GM12874 (cell line): ENCODE measurements around the gene S100A10.

Source experiments
- CTCF ChIP-seq: IDR thresholded peaks from 2 replicates; pipeline ENCODE4 v1.5.1; 2011; ENCODE audit warnings: low read depth, mild to moderate bottlenecking, control low read depth, low read length, moderate library complexity; ENCODE audit not compliant: insufficient read depth

Gene S100A10

GRCh38 chr1:151991663-151992302 is 1.9 kb downstream of the S100A10 start:
- no peak for TF ChIP-seq CTCF

DNA sequence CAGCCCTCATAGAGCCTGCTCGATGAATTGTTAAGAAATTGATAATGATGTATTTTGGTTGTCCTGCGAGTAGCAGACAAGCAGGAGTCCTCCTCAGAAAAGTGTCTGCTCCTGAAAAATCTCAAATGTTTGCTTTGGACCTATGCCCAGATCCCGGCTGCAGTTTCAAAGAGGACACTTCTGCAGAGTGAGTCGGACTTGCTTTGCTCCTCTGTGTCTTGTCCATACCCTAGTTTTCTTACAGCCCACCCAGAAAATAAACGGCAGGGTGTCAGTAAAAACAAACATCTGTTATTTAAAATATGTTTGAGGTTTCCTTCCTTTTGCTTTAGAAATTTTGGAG is 2.8 kb downstream of the S100A10 start:
- TF ChIP-seq CTCF, result no peak

GRCh38 chr1:151990058-151990855 is 3.4 kb downstream of the S100A10 start:
- TF ChIP-seq CTCF, result no peak

DNA sequence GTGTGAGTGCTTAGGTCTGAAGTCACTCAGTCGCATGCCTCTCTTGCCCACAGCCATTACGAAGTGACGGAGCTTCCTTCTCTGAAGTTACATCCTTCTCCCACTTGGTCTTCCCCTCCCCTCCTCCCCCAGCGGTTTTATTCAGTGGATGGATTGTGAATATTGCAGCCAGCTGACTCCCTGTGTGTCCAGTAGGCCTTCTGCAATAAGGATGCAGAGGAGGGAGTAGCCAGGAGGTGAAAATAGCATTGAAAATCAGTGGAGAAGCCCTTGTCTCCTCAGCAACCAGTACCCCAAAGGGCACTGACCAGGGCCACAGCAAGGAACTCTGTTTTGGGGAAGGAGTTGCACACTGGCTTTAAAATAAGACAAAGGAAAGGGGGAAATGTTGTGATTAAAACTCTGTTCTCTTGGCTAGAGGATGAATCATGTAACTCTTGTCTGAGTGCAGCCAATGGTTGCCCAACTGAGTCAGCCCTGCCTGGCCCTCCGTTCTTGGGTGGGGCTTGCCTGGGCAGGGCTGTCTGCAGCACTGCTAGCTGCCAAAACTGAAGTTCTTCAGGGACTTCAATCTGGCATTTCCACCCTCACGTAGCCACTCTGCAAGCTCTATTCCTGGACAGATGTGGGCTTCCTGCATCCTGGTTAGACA is 4.3 kb downstream of the S100A10 start:
- no peak for TF ChIP-seq CTCF

- no peak for TF ChIP-seq CTCF
These were observed 5.2 kb downstream of the S100A10 start for GRCh38 chr1:151988405-151988923.

DNA sequence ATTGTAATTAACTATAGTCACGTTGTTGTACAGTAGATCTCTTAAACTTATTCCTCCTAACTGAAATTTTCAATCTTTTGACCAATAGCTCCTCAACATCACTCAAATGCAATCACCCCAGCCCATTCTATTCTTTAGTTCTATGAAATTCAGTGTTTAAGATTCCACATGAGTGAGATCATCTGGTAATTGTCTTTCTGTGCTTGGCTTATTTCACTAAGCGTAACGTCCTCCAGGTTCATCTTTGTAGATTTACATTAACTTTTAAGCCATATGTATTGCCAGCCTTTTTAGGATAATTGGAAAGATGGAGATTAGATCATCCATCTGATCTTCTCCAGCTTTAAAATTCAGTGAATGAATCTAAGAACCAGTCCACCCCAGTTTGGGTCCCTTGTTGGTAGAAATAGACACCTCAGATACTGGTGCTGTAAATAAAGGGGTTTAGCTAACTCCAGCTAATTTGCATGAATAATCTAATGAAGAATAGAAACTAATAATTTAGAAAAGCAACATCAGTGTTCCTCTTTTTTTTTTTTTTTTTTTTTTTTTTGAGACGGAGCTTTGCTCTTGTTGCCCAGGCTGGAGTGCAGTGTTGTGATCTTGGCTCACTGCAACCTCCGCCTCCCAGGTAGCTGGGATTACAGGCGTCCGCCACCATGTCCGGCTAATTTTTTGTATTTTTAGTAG is 7.0 kb downstream of the S100A10 start:
- no peak for TF ChIP-seq CTCF

DNA sequence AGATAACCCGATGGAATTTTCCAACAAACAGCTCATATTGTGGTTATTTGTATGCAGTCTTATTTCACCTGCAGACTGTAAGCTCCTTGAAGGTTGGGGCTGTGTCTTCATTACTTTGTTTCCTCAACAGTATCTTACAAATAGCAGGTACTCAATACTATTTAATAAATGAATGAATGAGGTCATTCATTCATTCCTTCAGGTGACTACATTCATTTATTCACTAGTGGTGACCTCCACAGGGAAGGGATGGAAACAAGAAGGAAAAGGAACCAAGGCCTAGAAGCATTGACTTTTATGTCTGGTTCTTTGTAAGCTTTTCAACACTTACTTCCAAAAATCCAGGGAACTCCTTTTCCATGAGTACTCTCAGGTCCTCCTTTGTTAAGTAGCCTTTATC is 7.9 kb downstream of the S100A10 start:
- TF ChIP-seq CTCF, result no peak
